ENCODE results near the gene CSNK2A2. TPM values are rescaled to one million over a fixed set of nuclear protein-coding genes. Genes with fewer than 3 reads are reported as not detected.
A peak's percentile ranks its signal among the peaks of the same experiment; 100 is the strongest.

Gene CSNK2A2
- total and polyA plus RNA-seq, 9 of the 15 experiments (the other 6 are each of a cell fraction or from before 2014, with no cell fraction given): 20.8 to 109 (median 44.7) TPM

GRCh38 chr16:58129097-58129936 is 68.6 kb downstream of the CSNK2A2 start, which contains the start of gene CFAP20 (continued):
- peak; percentile 80; the same call in 1 of the 2 replicates for TF ChIP-seq CHAMP1 (IDR thresholded peaks at IDR 0.05)
- TF ChIP-seq ELK3 (CRISPR knock-in tag; IDR thresholded peaks at IDR 0.05): no peak
- TF ChIP-seq ZNF318 (IDR thresholded peaks at IDR 0.05; ENCODE audit: borderline replicate concordance in 1 of 2, low read depth in 1 of 2): peak in 1 of 2 experiments; percentile 92; a peak in 2 of 4 replicates
- peak; percentile 83; the same call in 1 of the 2 replicates for TF ChIP-seq ZZZ3 (IDR thresholded peaks at IDR 0.05)
- TF ChIP-seq KAT8 (IDR thresholded peaks at IDR 0.05; ENCODE audit: low read depth): no peak
- TF ChIP-seq PTRF (tag; IDR thresholded peaks at IDR 0.05): no peak
- no peak for TF ChIP-seq CAMTA2 (CRISPR knock-in tag; conservative IDR thresholded peaks at IDR 0.05)
- peak; percentile 71 for TF ChIP-seq DIDO1 (tag; IDR thresholded peaks at IDR 0.05; ENCODE audit: low read depth)
- TF ChIP-seq ATF2 (CRISPR knock-in tag; IDR thresholded peaks at IDR 0.05): no peak
- TF ChIP-seq SRSF7 (optimal IDR thresholded peaks at IDR 0.05; ENCODE audit: low read depth, low read length): no peak
- TF ChIP-seq KDM5B (IDR thresholded peaks at IDR 0.05; ENCODE audit: insufficient replicate concordance, low read depth, low read length): peak; percentile 97
- peak; percentile 91 for TF ChIP-seq RBBP5 (IDR thresholded peaks at IDR 0.05; ENCODE audit: borderline replicate concordance, insufficient read depth, low read length, poor library complexity, severe bottlenecking)

Data from K562 (cell line).